ENCODE measurements around the gene UTP25.

DNA sequence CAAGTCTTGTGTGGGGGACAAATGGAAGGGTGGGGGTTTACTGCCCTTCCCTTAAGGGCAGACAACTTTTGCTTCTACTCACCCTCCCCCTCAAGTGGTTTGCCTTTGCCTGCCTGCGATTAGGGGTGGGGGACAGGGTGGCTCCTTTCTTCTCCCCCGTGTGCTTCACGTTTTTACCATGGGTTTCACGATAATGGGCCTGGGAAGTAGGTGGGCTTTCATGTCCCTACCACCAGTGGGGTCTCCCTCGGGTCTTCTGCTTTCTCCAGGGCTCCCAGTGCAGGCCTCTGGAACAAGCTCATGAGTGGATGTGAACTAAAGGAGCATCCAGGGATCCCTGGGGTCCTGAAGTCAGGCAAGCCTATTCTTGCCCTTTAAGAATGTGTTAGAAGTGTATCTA is 21.6 kb downstream of the UTP25 start:
- TF ChIP-seq SP1 (IDR thresholded peaks at IDR 0.05) (no peak), SUZ12 (IDR thresholded peaks at IDR 0.05) (no peak), ZNF384 (IDR thresholded peaks at IDR 0.05) (no peak), FOXA1 (IDR thresholded peaks at IDR 0.05) (no peak), TARDBP (IDR thresholded peaks at IDR 0.05) (no peak)
- TF ChIP-seq, protein P1, sequence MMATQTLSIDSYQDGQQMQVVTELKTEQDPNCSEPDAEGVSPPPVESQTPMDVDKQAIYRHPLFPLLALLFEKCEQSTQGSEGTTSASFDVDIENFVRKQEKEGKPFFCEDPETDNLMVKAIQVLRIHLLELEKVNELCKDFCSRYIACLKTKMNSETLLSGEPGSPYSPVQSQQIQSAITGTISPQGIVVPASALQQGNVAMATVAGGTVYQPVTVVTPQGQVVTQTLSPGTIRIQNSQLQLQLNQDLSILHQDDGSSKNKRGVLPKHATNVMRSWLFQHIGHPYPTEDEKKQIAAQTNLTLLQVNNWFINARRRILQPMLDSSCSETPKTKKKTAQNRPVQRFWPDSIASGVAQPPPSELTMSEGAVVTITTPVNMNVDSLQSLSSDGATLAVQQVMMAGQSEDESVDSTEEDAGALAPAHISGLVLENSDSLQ (IDR thresholded peaks at IDR 0.05): no peak

Data from HEK293T (cell line).